Measurements from ENCODE around the gene PANK4.

Gene PANK4

DNA sequence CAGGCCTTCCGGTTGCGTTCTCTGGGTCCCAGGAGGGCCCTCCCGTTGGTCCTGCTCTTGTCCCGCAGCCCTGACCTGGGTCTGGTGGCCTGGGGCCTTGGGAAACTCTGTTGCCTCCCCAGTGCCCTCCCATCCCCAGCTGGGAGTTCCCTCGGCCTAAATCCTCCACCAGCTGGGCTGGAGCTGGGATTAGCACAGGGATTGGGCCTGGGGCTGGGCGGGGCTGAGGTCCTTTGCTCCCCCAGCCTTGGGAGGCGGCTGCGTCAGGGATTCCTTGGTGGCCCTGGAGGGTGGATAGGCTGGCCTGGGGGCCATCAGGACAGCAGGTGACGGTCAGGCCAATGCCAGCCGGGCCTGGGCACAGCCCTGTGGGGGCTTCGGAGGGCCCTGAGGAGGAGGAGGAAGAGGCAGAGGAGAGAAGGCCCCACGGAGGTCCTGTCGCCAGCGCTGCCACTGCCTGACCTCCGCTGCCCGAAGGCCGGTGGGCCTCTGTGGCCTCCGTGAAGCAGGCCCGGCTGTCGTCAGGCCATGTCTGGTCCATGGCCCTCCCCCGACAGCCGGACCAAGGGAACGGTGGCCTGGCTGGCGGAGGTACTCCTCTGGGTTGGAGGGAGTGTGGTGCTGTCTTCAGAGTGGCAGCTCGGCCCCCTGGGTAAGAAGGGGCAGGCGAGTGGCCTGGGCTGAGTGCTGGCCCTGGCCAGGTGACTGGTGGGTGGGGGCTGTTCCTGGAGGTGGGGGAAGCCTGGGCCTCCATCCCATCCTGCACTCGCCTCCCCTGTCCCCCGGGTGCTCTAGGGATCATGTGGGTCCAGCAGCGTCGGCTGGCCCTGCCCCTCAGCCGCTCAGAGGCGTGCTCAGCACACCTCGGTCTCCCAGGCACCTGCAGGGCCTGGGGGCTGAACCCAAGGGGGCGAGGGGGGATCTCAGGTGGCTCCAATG, 50.1 kb downstream of the PANK4 start, which contains the start of gene PLCH2:
Gene PLCH2 (plus strand): TSS at position 229 of the 939 bp plus-strand sequence. CDS start 300 bp downstream, at position 529.
- DNase-seq (ENCODE audit: low spot score), result no peak

DNA sequence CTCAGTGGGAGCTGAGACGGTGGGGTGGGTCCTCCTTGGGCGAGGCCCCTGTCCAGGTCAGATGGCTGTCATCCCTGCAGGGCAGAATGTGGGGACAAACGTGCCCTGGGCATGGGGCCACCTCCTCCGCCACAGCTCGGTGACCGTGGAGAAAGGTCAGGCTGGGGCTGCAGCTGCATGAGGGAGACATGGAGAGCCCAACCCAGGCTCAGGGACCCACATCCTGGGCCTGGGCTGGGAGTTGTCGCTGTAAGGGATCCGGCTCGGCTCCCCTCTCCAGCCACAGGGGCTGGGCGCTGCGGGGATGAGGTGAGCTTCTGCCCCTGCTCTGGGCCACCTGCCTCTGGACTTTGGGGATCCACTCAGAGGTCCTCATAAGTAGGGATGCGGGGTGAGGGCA, 50.8 kb downstream of the PANK4 start:
- DNase-seq (ENCODE audit: low spot score), result no peak

DNA sequence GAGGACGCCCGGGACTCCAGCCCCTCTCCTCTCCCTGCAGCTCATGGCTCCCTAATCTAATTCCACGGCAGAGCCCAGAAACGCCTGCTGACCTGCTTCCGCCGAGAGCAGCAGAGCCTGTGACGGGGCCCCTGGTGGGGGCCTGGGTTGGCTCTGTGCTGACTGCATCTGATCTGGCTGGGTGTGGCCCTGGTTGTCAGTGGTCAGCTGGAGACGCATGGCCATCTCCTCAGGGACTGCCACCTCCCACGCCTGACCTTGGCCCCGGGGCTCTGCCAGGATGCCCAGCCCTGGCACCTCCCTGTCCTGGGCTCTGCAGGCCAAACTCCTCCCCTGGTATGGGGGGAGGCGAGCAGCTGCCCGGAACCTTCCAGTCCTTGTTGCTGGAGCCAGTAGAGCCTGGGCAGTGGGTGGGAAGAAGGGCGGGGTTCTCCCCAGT, 51.4 kb downstream of the PANK4 start:
- peak; percentile 80 for DNase-seq (ENCODE audit: low spot score)

DNA sequence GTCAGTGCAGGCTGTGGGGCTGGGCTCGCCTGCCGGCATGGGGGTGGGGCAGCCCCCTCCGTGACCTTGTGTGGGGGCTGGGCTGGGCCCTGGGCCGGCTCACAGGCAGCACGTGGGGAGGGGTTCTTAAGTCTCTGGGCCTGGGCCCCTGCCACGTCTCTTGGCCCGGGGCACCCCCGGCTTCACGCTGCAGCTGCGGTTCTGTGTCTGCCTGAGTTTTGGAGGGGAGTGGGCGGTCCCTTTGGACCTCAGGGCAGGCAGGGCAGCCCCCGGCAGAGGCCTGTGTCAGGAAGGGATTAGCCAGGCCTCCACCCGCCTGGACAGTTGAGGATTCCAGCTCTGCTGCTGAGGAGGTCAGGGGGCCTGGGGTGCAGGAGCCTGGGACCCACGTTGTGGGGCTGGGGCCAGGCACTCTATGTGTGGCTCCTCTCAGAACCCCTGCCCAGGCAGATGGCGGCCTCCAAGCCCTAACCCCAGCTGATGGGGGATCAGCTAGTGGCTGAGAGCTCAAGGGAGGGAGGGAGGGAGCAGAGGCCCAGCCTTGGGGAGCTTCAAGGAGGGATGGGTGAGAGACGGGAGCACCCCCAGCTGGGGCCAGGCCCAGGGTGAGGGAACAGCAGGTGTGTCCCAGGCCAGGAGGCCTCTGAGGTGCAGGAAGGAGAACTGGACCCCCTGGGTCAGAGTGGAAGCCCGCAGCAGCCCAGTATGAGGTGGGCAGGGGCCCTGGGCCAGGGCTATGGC, 52.1 kb downstream of the PANK4 start:
- DNase-seq (ENCODE audit: low spot score), result peak; percentile 27

DNA sequence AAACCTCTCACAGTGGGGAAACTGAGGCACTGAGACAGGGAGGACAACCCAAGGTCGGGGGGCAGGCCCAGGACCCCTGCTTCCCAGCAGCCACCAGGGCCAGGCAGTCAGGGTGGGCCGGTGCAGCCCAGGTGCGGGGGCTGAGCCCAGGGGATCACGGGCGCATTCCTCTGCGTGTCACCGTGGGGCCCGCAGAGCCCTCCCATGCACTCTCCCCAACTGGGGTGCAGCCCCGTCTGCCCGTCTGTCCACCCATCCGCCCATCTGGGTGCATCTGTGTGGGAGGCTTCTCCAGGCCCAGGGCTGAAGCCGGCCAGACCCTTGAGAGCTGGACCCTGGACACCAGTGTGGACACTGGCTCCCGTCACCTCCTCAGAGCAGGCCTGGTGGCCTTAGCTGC, 53.2 kb downstream of the PANK4 start:
- no peak for DNase-seq (ENCODE audit: low spot score)

DNA sequence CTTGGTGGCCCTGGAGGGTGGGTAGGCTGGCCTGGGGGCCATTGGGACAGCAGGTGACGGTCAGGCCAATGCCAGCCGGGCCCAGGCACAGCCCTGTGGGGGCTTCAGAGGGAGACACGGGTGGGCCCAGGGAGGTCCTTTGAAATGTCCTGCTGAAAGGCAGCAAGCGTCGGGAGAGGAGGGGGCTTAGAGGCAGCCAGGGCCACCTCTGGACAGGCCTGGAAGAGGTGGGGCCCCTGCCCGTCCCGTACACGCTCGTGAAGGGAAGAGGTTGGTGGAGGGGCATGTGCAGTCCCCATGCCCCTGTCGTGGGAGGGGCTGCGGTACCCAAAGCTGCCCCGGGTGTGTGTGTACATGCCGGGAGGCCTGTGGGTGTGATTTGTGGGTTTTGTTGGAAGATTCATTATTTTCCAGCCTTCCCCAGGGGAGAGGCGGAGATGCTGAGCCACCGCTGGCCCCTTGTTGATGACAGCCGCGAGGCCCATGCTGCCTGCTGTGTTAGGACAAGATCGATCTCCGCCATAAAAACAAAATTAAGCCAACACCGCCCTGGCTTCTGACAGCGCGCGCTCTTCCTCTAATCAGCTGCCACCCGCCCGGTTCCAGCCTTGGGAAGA, 53.7 kb downstream of the PANK4 start:
- DNase-seq (ENCODE audit: low spot score), result no peak

DNA sequence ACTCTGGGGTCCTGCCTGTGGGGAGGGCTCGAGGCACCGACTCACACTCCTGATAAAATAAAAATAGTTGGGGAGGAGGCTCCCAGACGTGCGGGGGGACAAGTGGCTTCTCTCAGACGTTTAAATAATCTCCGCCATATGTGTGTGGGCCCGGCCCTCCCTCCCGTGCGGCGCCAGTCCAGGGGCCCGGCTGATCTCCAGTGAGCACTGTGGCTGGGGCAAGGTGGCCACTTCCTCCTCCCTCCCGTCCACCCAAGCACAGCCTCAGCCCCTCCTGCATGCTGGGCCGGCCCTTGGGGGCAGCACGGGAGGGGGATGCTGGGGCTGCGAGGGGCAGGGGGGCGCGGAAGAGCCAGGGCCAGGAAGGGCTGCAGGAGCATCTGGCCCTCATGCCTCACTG, 54.3 kb downstream of the PANK4 start:
- DNase-seq (ENCODE audit: low spot score), result no peak

DNA sequence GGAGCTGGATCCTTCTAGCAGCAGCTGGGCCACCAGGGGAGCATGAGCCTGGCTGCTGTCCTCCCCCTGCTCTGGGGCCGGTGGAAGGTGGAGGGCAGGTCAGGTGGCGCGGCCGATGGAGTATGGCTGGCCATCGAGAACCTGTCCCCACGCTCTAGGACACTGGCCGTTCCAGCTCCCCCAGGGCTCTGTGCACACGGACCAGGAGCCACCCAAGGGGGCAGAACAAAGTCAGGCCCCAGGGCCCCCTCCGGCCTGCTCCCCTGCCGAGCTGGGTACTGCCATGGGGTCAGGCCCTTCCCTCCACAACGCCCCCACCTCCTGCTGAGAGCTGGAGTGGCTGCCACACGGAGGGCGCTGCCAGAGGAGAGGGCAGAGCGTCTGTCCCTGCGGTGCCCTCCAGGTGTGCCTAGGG, 54.8 kb downstream of the PANK4 start:
- DNase-seq (ENCODE audit: low spot score), result no peak

DNA sequence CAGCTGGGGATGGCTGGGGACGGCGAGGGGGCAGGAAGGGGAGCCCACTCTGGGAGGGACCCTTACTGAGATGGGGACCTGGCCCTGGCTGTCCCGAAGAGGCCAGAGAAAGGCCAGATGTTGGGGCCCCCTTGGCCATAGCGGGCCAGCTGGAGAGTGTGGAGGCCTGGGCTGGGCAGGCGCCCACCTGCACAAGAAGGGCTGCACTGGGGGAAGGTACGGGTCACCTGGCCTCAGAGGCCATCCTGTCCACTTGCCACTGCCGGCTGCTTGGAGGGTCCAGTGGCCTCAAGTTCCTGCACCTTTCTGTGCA, 55.3 kb downstream of the PANK4 start:
- no peak for DNase-seq (ENCODE audit: low spot score)

DNA sequence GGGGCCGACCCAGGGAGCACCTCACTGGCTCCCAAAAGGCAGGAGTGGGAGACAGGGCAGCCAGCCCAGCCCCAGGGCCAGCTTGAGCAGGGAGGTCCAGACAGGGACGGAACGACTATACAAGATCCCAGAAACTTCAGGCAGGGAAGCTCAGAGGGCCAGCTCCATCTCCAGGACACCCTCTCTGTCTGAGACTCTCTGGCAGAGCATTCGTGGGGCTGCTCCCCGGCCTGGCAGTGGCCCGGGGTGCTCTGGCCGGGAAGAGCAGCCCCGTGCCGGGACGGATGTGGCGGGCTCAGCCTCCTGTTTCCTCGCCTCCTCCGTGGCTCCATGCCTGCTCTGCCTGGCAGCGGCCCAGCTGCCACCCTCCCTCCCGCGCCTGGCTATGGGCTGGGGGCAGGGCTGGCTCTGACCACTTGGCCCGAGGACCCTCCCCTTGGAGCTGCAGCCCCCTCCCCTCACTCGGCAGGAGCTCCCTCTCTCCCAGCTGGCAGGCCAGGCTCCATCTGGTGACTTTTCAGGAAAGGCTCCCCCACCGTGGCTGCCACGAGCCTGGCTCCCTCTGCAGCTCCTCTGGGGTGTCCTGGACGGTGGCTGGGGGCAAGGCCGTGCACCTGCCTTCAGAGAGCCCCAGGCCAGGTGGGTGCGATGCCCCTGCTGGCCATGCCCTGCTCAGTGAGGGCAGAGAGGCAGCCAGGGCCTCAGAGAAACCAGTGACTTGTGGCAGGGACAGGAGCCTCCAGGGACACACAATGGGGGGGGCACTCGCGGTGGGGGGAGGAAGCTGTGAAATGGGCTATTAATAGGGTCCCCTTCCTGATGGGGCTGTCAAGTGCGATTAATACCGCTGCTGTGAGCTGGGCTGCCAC, 55.9 kb downstream of the PANK4 start:
- DNase-seq (ENCODE audit: low spot score), result no peak

DNA sequence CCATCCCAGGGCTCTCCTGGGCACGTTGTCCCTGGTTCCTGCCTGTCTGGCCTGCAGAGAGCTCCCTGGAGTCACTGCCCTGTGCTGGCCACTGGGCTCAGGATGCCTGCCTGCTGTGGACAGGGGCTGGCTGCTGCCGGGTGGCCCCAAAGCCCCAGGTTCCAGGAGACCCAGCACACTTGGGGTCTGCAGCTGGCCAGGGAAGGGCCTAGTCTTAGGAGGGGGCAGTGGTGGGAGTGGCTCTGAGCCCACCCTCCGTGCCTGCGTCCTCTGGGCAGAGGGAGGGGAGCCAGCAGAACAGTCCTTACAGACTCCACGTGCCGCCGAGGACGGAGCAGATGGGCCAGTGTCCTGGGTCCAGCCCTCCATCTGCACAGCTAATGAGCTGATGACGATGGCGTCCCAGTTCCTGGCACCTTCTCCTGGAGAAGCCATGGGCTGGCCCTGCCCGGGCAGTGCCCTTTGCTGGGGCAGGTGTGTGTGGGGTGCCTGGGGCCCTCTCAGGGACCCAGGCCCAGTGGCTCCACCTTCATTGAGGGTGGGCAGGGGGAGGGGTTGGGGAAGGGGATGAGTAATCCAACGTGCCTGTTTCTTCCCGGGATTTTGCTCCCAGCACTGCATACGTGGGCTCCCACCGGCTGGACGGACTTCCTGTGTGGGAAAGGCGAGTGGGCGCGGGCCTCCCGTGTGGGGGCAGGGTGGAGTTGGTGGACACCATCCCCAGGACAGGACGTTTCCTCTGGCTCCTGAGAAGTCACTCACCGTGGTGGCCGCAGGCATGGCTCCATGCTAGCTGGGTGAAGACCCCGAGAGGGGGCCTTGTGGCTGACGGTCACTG, 57.1 kb downstream of the PANK4 start:
- DNase-seq (ENCODE audit: low spot score), result no peak

DNA sequence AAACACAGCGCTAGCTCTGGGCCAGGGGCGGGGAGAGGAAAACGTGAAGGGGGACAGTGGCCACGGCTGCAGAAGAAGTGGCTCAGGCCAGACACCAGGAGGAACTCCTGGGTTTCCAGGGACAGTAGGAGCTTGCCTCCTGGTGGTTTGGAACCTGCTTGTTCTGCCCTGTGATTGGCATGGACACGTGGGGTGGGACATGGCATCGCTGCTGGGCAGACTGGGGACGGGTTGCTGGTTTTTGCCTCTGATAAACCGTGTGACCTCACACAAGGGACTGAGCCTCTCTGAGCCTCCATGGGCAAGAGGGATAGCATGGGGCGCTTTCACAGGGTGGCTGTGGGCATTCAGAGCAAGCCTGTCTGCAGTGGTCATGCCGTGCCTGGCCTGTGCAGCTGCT, 57.9 kb downstream of the PANK4 start:
- DNase-seq (ENCODE audit: low spot score), result no peak

DNA sequence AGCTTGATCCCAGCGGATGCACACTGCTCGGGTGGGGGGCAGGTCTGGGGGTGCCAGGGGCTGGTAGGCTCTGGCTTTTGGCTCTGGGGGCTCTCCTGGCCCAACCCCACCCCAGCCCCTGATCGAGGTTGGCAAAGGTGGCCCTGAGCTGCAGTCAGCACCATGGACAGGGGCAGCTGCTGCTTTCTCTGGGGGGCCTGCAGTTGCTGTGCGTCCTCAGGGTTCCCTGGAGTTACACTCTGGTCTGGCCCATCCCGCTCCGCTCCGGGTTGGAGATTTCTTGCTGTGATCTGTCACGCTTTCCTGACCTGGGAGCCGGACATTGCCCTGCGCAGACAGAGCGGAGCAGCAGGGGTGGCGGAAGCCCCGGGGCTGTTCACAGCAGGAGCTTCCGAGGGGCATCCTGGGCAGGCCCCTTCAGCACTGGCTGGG, 58.3 kb downstream of the PANK4 start:
- DNase-seq (ENCODE audit: low spot score), result no peak

DNA sequence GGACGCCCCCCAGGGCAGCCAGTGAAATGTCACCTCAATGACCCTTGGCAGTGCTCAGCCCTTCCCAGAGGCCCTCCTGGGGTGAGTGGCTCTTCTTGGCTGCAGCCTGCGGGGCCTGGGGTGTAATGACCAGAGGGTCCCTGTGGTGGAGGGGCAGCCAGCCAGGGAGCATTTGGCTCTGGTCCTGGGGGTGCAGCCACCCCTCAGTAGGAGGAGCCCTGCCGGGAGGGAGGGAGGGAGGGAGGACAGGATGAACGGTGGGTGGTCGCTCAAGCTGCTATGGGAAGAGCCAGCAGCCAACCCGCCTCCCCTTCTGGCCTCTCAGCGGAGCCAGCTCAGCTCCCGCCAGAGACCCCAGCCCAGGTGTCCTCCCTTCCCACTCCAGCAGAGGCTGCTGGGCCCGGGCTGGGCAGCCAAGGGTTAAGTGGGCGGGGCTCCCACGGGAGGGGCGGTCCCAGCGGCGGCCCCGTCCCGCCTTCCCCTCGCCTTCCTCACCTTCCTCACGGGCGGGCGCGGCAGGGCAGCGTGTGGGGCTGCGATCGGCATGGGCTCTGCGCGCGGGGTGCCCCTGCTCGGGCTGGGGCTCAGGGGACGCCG, 59.3 kb downstream of the PANK4 start:
- DNase-seq (ENCODE audit: low spot score), result peak; percentile 42

DNA sequence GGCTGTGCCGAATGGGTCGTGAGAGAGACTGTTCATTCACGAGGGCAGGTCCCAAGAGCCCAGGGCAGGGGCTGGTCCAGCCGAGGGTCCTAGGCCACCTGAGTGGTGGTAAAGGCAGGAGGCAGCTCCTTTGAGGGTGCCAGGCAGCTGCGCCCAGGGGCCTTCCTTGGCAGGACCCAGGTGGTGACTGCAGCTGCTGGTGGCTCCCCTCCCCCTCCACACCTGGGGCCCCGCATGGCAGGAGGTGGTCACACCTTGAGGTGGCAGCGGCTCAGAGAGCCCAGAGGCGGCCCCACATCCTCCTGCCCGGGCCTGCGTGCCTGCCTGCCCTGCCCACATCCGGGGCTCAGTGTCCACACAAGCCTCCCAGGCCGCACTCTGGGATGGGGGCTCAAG, 60.1 kb downstream of the PANK4 start:
- DNase-seq (ENCODE audit: low spot score), result no peak

DNA sequence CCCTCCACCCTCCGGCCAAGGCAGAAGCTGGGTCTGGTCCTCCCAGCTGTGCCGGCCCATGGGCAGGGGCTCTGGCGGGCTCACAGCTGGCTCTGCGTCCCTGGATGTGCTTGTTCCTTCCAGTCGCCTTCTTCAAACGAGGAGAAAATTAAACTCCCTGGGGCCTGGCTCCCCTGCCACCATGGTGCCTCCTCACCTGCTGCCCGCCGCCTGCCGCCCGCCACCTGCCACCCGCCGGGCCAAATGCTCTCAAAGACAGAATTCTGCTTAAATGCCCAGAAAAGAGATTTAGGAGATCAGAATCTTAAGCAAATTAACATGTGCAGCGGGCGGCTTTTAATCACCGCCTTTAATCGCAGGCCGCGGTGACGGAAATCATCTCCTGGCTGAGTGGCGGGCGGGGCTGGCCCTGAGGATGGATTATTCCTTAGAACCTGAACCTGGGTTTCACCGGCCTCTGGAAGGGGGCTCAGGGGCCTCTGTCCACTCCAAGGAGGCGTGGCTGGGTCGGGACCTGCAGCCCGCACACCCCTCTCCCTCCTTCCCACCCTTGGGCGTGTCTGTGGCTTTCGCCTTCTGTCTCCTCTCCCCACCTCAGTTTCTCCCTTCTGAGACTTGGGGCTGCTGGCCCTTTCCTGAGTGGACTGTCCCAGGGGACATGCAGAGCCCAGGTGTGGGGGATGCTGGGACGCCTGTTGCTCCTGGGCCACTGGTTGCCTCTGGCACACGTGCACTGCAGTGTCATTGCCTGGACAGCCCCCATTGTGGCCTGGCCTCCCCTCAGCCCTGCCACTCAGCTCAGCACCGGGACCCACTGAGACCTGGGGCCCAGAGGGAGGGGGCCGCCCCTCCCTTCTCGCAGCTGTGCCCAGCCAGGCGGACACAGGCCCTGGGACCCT, 60.8 kb downstream of the PANK4 start:
- no peak for DNase-seq (ENCODE audit: low spot score)

DNA sequence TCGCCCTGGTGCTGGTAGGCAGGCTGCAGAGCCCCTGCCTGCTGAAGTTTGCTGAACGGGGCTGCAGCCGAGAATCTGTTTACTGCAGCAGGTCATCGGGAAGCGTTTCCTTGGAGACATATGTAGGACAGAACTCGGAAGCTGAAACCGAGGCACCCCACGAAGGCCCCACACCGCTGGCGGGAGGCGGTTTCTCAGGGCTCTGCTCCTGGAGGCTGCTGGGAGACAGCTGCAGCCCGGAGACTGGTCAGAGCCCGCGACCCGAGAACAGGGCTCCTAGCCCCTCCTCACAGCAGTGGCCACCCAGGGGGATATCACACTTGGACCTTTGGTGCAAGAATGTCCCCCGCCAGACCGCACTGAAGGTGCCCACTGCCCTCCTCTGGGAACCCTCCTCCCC, 63.0 kb downstream of the PANK4 start:
- DNase-seq (ENCODE audit: low spot score), result no peak

DNA sequence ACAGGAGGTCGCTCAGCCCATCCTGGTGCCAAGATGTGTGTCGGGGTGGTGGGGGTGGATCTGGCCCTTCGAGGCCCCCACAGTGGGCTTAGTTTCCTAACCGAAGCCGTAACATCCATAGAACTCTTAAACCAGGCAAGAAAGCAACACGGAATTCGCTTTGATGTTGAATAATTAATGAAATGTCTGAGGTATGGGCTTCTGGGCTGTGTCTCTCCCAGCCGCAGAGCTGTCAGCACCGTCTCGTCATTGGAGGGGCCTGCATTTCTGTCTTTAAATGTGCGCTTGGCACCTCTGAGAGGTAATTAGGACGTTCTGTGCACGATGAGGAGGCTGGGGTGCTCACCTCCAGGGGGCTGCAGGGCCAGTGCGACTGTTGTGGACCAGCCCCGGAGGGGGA, 63.6 kb downstream of the PANK4 start:
- no peak for DNase-seq (ENCODE audit: low spot score)

All from SK-N-DZ (cell line).